Upper lobe of left lung (tissue), 6 donors: Measurements from ENCODE around the gene STAT3. TPM values are rescaled to one million over a fixed set of nuclear protein-coding genes. Genes with fewer than 3 reads are reported as not detected.

Experiments
- ATAC-seq, 2 donors: fragments of 200-7000 bp; cut with Tn5 transposase; one replicate each; pipeline ENCODE4 v1.9.1; 2022; ENCODE audit warnings: mild to moderate bottlenecking in 2 of 2, moderate library complexity in 2 of 2; ENCODE audit not compliant: low FRiP score in 2 of 2
- DNase-seq, 2 donors: peaks; one replicate each; pipeline ENCODE4 v3.0.0-alpha.2; 2019 to 2020
- H3K27ac ChIP-seq, 4 donors: fragments of 200-600 bp; sonication (generic); one replicate each; pipeline ENCODE4 v1.5.1; 2016 to 2019
- H3K27me3 ChIP-seq, 4 donors: fragments of 200-600 bp; sonication (generic); one replicate each; pipeline ENCODE4 v1.5.1; 2017 to 2019
- H3K36me3 ChIP-seq, 4 donors: fragments of 200-600 bp; sonication (generic); one replicate each; pipeline ENCODE4 v1.5.1; 2016 to 2019
- H3K4me1 ChIP-seq, 4 donors: fragments of 200-600 bp; sonication (generic); one replicate each; pipeline ENCODE4 v1.5.1; 2018 to 2019
- H3K4me3 ChIP-seq, 4 donors: fragments of 200-600 bp; sonication (generic); one replicate each; pipeline ENCODE4 v1.5.1; 2017 to 2019; ENCODE audit warnings: mild to moderate bottlenecking in 2 of 4, moderate library complexity in 1 of 4
- H3K9me3 ChIP-seq, 4 donors: fragments of 200-600 bp; sonication (generic); one replicate each; pipeline ENCODE4 v1.5.1; 2018 to 2019
- CTCF ChIP-seq, 6 experiments: fragments of 450-650 bp in 4 of 6; fragments of 200-600 bp in 2 of 6; sonication (generic) in 2 of 6; IDR thresholded peaks; one replicate each; pipeline ENCODE4 v1.5.1; 2016 to 2019; ENCODE audit warnings: antibody characterized with exemption in 6 of 6
- EP300 ChIP-seq, 4 donors: sonication (generic); formaldehyde crosslinking; IDR thresholded peaks; one replicate each; pipeline ENCODE4 v1.5.1; 2017; ENCODE audit warnings: antibody characterized with exemption in 4 of 4, control low read depth in 2 of 4
- POLR2A ChIP-seq, 4 donors: fragments of 450-650 bp; IDR thresholded peaks; one replicate each; pipeline ENCODE4 v1.5.1; 2016 to 2017; ENCODE audit warnings: antibody characterized with exemption in 4 of 4, mild to moderate bottlenecking in 2 of 4
- POLR2AphosphoS5 ChIP-seq, 2 donors: sonication (generic); formaldehyde crosslinking; IDR thresholded peaks; one replicate each; pipeline ENCODE4 v1.5.1; 2017; ENCODE audit warnings: antibody characterized with exemption in 2 of 2
- WGBS, 2 donors: methylation state at CpG; one replicate each; pipeline ENCODE4 v1.1.5; 2017 to 2018; 5-methylcytosine and 5-hydroxymethylcytosine counted together
- total RNA-seq, 6 donors: library from RNA; depleted of rRNA in 4 of 6; stranded (reverse); fragments of >200 nt in 4 of 6; gene quantifications; one replicate each; pipeline versions ENCODE4 v1.1.0 to v1.2.1, GENCODE V29; 2016 to 2021
- donor health status: DM: no; HTN: no; CAD: no; lungs with moderate emphysema.
- donor health status: DM: no; HTN: yes; CAD: no; lungs with severe emphysema.

Gene STAT3
- total RNA-seq, 6 donors from 2014 or later: 228 to 335 (median 264) TPM

DNA sequence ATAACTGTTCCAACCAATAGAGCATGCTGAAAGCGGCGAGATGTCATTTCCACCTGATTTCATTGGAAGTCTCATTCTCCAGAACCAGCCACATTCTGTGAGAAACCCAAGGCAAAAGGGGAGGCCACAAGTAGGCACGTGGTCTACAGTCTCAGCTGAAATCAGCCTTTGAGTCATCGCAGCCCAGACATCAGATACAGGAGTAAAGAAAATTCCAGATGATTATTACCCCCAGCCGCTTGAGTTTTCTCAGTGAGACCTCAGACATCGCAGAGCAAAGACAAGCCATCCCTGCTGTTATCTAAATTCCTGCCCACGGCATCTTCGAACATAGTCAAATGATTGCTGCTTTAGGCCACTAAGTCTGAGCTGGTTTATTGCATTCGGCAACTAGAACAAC lies 23.1 kb downstream of the STAT3 start:
- DNase-seq: no peak
- Histone ChIP-seq H3K9me3 (no peaks in the 10 kb centered on the region), H3K27ac (no peak overlapping the region), H3K4me1 (peaks cover 72 to 86% (median 75%) of the 10 kb centered on the region in 4 donors), H3K4me3 (no peak overlapping the region), H3K36me3 (peaks cover 0 to 9% (median 0%) of the 10 kb centered on the region in 4 donors), H3K27me3 (no peaks in the 10 kb centered on the region)
- ATAC-seq: peak in 1 of 2 donors; percentile 73
- no peak for TF ChIP-seq POLR2AphosphoS5 (IDR thresholded peaks at IDR 0.05)
- no peak for TF ChIP-seq POLR2A (IDR thresholded peaks at IDR 0.05)
- TF ChIP-seq EP300 (IDR thresholded peaks at IDR 0.05): no peak
- no peak for TF ChIP-seq CTCF (IDR thresholded peaks at IDR 0.05)
- 88 to 90% methylated on average over 9 of the region's 9 CpGs for WGBS, 2 donors

GRCh38 chr17:42363767-42364585 lies 24.3 kb downstream of the STAT3 start:
- TF ChIP-seq CTCF (IDR thresholded peaks at IDR 0.05) (no peak), POLR2A (IDR thresholded peaks at IDR 0.05) (no peak), EP300 (IDR thresholded peaks at IDR 0.05) (no peak), POLR2AphosphoS5 (IDR thresholded peaks at IDR 0.05) (no peak)
- 55% methylated on average over 7 of the region's 7 CpGs for WGBS, 2 donors
- peaks cover 76 to 95% (median 78%) of the 10 kb centered on the region in 4 donors for H3K4me1 ChIP-seq
- DNase-seq (no peak), ATAC-seq (no peak)
- H3K9me3 ChIP-seq: no peaks in the 10 kb centered on the region
- H3K36me3 ChIP-seq: peaks cover 0 to 5% (median 0%) of the 10 kb centered on the region in 4 donors
- H3K27me3 ChIP-seq: no peaks in the 10 kb centered on the region
- no peak overlapping the region for H3K4me3 ChIP-seq
- peak overlapping the region in 1 of 4 donors; percentile 14 for H3K27ac ChIP-seq

DNA sequence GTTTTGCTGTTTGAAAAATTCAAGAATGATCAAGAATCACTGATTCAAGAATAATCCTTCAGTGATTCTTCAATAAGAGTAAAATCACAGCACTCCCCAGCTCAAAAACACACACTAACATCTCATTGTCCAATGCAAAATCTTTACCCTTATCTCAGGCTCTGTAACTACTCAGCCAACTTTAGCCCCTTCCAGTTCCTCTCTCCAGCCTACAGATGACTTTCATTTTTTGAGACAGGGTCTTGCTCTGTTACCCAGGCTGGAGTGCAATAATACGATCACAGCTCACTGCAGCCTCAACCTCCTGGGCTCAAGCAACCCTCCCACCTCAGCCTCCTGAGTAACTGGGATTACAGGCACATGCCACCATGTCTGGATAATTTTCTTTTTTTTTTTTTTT lies 25.0 kb downstream of the STAT3 start:
- no peak for DNase-seq
- Histone ChIP-seq H3K27ac (peak overlapping the region in 2 of 4 donors; percentile 3 to 15), H3K36me3 (peaks cover 0 to 5% (median 0%) of the 10 kb centered on the region in 4 donors), H3K4me3 (no peak overlapping the region), H3K4me1 (peaks cover 71 to 95% (median 78%) of the 10 kb centered on the region in 4 donors), H3K9me3 (no peaks in the 10 kb centered on the region), H3K27me3 (no peaks in the 10 kb centered on the region)
- WGBS, 2 donors: 70 to 79% methylated on average over 1 of the region's 1 CpG
- no peak for TF ChIP-seq EP300 (IDR thresholded peaks at IDR 0.05)
- no peak for TF ChIP-seq POLR2A (IDR thresholded peaks at IDR 0.05)
- no peak for TF ChIP-seq CTCF (IDR thresholded peaks at IDR 0.05)
- no peak for TF ChIP-seq POLR2AphosphoS5 (IDR thresholded peaks at IDR 0.05)
- ATAC-seq: no peak

DNA sequence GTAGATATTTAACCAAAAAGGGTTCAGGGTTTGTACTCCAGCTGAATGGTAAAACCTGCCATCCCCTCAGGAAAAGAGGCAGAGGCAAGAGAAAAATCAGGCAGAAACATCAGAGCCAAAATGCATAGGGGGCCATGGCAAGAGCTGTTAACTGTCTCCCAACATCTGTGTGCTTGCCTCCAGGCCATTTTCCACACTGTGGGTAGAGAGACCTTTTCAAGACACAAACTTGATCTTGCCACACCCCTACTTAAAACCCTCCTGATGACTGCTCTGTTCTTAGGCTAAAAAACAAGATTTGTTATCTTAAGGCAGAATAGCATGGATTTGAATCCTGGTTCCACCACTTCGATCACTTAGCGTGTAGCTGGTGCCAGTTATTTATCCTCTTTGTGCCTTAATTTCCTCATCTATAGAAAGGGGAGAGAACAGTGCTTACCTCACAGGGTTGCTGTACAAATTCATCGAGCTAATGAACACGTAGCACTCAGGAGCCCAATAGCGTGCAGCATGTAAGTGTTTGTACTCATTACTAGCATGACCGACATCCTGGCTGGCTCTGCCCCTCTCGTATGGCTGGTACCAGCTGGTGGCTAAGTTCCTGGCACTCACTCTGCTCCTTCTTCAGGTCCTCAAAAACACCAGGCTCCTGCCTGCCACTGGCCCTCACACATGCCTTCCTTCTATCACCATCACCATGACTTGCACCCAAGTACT lies 25.8 kb downstream of the STAT3 start:
- Histone ChIP-seq H3K27me3 (no peaks in the 10 kb centered on the region), H3K9me3 (no peaks in the 10 kb centered on the region), H3K36me3 (peaks cover 0 to 5% (median 0%) of the 10 kb centered on the region in 4 donors), H3K4me3 (no peak overlapping the region), H3K4me1 (peaks cover 63 to 89% (median 73%) of the 10 kb centered on the region in 4 donors), H3K27ac (peak overlapping the region; percentile 2 to 47 (median 9))
- 62 to 67% methylated on average over 7 of the region's 7 CpGs for WGBS, 2 donors
- DNase-seq: peak in 1 of 2 donors; percentile 80
- TF ChIP-seq CTCF (IDR thresholded peaks at IDR 0.05) (no peak), POLR2AphosphoS5 (IDR thresholded peaks at IDR 0.05) (no peak), EP300 (IDR thresholded peaks at IDR 0.05) (peak in 1 of 4 donors; percentile 18)
- peak in 1 of 2 donors; percentile 69 for ATAC-seq
